Sigmoid colon (tissue), 4 donors: Measurements from ENCODE around the gene FGR.

ENCODE experiments used
- CTCF ChIP-seq, 4 experiments: fragments of 450-650 bp in 3 of 4; fragments of 200-600 bp in 1 of 4; IDR thresholded peaks; one replicate each; pipeline ENCODE4 v1.5.1; 2016 to 2019; ENCODE audit warnings: antibody characterized with exemption in 4 of 4, mild to moderate bottlenecking in 3 of 4, moderate library complexity in 2 of 4
- EP300 ChIP-seq, 4 donors: sonication (generic); formaldehyde crosslinking; IDR thresholded peaks; one replicate each; pipeline ENCODE4 v1.6.1; 2017; ENCODE audit warnings: antibody characterized with exemption in 4 of 4
- POLR2AphosphoS5 ChIP-seq, 4 donors: sonication (generic); formaldehyde crosslinking; IDR thresholded peaks; one replicate each; pipeline ENCODE4 v1.6.1; 2017; ENCODE audit warnings: antibody characterized with exemption in 4 of 4

GRCh38 chr1:27678747-27679146 is 43.8 kb upstream of the FGR start:
- TF ChIP-seq CTCF (IDR thresholded peaks at IDR 0.05) (no peak), EP300 (IDR thresholded peaks at IDR 0.05) (no peak), POLR2AphosphoS5 (IDR thresholded peaks at IDR 0.05) (no peak)
